Measurements from ENCODE around the gene STAT5B. TPM values are rescaled to one million over a fixed set of nuclear protein-coding genes. Genes with fewer than 3 reads are reported as not detected.
A peak's percentile ranks its signal among the peaks of the same experiment; 100 is the strongest.

The STAT5B gene
- total and polyA plus RNA-seq, 2 of the 13 experiments (the other 11 are each of a cell fraction or from before 2014, with no cell fraction given) = 21.0 to 42.8 TPM

DNA sequence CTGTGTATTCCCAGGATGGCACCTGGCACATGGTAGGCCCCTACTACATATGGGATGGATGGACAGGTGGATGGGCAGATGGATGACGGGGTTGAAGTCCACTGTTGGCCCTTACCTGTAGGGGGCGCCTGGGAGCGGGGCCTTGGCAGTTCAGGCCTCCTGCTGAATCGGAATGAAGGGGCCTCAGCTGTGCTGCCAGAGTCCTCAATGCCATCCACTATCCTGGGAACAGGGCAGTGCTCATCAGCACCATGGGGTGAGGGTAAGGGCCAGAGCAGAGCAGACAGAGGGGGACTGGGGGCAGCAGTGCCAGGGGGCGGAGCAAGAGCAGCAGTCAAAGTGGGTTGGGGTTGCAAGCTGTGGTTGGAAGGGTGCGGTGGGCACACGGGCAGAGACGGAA is 113.1 kb downstream of the STAT5B start (continued):
- TF ChIP-seq, protein P1, sequence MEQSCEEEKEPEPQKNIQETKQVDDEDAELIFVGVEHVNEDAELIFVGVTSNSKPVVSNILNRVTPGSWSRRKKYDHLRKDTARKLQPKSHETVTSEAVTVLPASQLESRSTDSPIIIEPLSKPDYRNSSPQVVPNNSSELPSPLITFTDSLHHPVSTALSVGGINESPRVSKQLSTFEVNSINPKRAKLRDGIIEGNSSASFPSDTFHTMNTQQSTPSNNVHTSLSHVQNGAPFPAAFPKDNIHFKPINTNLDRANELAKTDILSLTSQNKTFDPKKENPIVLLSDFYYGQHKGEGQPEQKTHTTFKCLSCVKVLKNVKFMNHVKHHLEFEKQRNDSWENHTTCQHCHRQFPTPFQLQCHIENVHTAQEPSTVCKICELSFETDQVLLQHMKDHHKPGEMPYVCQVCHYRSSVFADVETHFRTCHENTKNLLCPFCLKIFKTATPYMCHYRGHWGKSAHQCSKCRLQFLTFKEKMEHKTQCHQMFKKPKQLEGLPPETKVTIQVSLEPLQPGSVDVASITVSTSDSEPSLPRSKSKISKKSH (CRISPR knock-in tag; IDR thresholded peaks at IDR 0.05; ENCODE audit: borderline replicate concordance) = peak; percentile 60; the same call in 1 of the 2 replicates
- TF ChIP-seq, protein P2, sequence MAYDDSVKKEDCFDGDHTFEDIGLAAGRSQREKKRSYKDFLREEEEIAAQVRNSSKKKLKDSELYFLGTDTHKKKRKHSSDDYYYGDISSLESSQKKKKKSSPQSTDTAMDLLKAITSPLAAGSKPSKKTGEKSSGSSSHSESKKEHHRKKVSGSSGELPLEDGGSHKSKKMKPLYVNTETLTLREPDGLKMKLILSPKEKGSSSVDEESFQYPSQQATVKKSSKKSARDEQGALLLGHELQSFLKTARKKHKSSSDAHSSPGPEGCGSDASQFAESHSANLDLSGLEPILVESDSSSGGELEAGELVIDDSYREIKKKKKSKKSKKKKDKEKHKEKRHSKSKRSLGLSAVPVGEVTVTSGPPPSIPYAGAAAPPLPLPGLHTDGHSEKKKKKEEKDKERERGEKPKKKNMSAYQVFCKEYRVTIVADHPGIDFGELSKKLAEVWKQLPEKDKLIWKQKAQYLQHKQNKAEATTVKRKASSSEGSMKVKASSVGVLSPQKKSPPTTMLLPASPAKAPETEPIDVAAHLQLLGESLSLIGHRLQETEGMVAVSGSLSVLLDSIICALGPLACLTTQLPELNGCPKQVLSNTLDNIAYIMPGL (CRISPR knock-in tag; IDR thresholded peaks at IDR 0.05; ENCODE audit: borderline replicate concordance in 1 of 2, low read depth in 1 of 2) = 0 out of 4 replicates have a peak, but pooled peaks of 1 of the 2 experiments have one; percentile 27
- 0 out of 2 replicates have a peak, but pooled peaks have one; percentile 21 for TF ChIP-seq RXRA (CRISPR knock-in tag; IDR thresholded peaks at IDR 0.05)
- TF ChIP-seq, protein P3, sequence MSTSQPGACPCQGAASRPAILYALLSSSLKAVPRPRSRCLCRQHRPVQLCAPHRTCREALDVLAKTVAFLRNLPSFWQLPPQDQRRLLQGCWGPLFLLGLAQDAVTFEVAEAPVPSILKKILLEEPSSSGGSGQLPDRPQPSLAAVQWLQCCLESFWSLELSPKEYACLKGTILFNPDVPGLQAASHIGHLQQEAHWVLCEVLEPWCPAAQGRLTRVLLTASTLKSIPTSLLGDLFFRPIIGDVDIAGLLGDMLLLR (CRISPR knock-in tag; IDR thresholded peaks at IDR 0.05) = peak; percentile 18; the same call in 1 of the 2 replicates
- TF ChIP-seq, protein P4, sequence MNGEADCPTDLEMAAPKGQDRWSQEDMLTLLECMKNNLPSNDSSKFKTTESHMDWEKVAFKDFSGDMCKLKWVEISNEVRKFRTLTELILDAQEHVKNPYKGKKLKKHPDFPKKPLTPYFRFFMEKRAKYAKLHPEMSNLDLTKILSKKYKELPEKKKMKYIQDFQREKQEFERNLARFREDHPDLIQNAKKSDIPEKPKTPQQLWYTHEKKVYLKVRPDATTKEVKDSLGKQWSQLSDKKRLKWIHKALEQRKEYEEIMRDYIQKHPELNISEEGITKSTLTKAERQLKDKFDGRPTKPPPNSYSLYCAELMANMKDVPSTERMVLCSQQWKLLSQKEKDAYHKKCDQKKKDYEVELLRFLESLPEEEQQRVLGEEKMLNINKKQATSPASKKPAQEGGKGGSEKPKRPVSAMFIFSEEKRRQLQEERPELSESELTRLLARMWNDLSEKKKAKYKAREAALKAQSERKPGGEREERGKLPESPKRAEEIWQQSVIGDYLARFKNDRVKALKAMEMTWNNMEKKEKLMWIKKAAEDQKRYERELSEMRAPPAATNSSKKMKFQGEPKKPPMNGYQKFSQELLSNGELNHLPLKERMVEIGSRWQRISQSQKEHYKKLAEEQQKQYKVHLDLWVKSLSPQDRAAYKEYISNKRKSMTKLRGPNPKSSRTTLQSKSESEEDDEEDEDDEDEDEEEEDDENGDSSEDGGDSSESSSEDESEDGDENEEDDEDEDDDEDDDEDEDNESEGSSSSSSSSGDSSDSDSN (CRISPR knock-in tag; IDR thresholded peaks at IDR 0.05) = 0 out of 2 replicates have a peak, but pooled peaks have one; percentile 25
- TF ChIP-seq, protein P5, sequence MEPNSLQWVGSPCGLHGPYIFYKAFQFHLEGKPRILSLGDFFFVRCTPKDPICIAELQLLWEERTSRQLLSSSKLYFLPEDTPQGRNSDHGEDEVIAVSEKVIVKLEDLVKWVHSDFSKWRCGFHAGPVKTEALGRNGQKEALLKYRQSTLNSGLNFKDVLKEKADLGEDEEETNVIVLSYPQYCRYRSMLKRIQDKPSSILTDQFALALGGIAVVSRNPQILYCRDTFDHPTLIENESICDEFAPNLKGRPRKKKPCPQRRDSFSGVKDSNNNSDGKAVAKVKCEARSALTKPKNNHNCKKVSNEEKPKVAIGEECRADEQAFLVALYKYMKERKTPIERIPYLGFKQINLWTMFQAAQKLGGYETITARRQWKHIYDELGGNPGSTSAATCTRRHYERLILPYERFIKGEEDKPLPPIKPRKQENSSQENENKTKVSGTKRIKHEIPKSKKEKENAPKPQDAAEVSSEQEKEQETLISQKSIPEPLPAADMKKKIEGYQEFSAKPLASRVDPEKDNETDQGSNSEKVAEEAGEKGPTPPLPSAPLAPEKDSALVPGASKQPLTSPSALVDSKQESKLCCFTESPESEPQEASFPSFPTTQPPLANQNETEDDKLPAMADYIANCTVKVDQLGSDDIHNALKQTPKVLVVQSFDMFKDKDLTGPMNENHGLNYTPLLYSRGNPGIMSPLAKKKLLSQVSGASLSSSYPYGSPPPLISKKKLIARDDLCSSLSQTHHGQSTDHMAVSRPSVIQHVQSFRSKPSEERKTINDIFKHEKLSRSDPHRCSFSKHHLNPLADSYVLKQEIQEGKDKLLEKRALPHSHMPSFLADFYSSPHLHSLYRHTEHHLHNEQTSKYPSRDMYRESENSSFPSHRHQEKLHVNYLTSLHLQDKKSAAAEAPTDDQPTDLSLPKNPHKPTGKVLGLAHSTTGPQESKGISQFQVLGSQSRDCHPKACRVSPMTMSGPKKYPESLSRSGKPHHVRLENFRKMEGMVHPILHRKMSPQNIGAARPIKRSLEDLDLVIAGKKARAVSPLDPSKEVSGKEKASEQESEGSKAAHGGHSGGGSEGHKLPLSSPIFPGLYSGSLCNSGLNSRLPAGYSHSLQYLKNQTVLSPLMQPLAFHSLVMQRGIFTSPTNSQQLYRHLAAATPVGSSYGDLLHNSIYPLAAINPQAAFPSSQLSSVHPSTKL (CRISPR knock-in tag; IDR thresholded peaks at IDR 0.05) = 0 out of 2 replicates have a peak, but pooled peaks have one; percentile 22
- 0 out of 2 replicates have a peak, but pooled peaks have one; percentile 32 for TF ChIP-seq SAP130 (CRISPR knock-in tag; IDR thresholded peaks at IDR 0.05; ENCODE audit: low read depth)
- peak; percentile 53; the same call in 1 of the 2 replicates for TF ChIP-seq RAD21 (CRISPR knock-in tag; IDR thresholded peaks at IDR 0.05)
- TF ChIP-seq HNF4G (IDR thresholded peaks at IDR 0.05; ENCODE audit: borderline replicate concordance, low read depth, low read length) = peak; percentile 91
- TF ChIP-seq HNF4G (CRISPR knock-in tag; IDR thresholded peaks at IDR 0.05; ENCODE audit: borderline replicate concordance, low read depth) = peak; percentile 65; the same call in 1 of the 2 replicates
- no peak for TF ChIP-seq HOXD1 (CRISPR knock-in tag; IDR thresholded peaks at IDR 0.05)
- TF ChIP-seq, protein P6, sequence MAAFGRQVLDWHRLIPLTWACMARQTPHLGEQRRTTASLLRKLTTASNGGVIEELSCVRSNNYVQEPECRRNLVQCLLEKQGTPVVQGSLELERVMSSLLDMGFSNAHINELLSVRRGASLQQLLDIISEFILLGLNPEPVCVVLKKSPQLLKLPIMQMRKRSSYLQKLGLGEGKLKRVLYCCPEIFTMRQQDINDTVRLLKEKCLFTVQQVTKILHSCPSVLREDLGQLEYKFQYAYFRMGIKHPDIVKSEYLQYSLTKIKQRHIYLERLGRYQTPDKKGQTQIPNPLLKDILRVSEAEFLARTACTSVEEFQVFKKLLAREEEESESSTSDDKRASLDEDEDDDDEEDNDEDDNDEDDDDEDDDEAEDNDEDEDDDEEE (CRISPR knock-in tag; IDR thresholded peaks at IDR 0.05) = 0 out of 2 replicates have a peak, but pooled peaks have one; percentile 16
- TF ChIP-seq, protein P7, sequence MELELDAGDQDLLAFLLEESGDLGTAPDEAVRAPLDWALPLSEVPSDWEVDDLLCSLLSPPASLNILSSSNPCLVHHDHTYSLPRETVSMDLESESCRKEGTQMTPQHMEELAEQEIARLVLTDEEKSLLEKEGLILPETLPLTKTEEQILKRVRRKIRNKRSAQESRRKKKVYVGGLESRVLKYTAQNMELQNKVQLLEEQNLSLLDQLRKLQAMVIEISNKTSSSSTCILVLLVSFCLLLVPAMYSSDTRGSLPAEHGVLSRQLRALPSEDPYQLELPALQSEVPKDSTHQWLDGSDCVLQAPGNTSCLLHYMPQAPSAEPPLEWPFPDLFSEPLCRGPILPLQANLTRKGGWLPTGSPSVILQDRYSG (CRISPR knock-in tag; IDR thresholded peaks at IDR 0.05) = no peak
- 0 out of 2 replicates have a peak, but pooled peaks have one; percentile 24 for TF ChIP-seq SALL1 (CRISPR knock-in tag; IDR thresholded peaks at IDR 0.05)
- no peak for TF ChIP-seq ZMYM4 (CRISPR knock-in tag; IDR thresholded peaks at IDR 0.05)
